AG09319 (cell line): Measurements from ENCODE around the gene TIAM2.
A peak's percentile ranks its signal among the peaks of the same experiment; 100 is the strongest.

Experiments used
- DNase-seq: peaks from one replicate; pipeline ENCODE4 v3.0.0-alpha.2; 2010; ENCODE audit warnings: low read depth; ENCODE audit errors: extremely low read depth
- CTCF ChIP-seq: IDR thresholded peaks from 2 replicates; pipeline ENCODE4 v1.5.1; 2011; ENCODE audit warnings: low read depth, mild to moderate bottlenecking, inconsistent platforms, low read length, moderate library complexity

Gene TIAM2

GRCh38 chr6:155301867-155302266, 306.8 kb downstream of the TIAM2 start:
- TF ChIP-seq CTCF: no peak
- DNase-seq: peak; percentile 8

DNA sequence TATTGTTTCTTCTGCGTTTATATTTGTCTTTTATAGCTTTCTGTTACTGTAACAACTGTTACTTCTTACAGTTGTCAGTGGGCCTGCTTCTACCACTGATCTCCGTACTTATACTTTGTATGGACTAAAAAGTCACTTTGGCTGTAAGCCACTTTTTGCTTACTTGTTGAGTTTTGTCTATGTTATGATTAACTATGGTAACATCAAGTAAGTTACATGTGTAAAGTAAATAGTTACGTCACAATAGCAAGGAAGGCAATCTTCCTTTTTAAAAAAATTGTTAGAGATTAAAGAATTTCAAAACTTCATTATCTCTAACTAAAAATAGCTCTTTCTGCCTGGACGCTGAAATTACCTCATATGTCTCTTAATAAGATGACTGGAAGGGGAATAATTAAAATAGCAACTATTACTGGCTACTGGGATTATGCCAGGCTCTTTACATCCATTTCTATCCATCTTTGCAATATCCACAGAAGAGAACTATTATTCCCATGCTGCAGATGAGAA, 308.3 kb downstream of the TIAM2 start:
- no peak for TF ChIP-seq CTCF
- no peak for DNase-seq

GRCh38 chr6:155306958-155307357, 311.8 kb downstream of the TIAM2 start:
- DNase-seq: no peak
- TF ChIP-seq CTCF: no peak
